SK-N-SH (cell line): ENCODE results near the gene EEF1G. TPM values are rescaled to one million over a fixed set of nuclear protein-coding genes. Genes with fewer than 3 reads are reported as not detected.

Source experiments
- CTCF ChIA-PET: fragments of 300-600, 350-600 bp; formaldehyde crosslinking; extraction: SDS; loops from one replicate; lab custom pipeline; 2021; lab: Yijun Ruan, JAX
- POLR2A ChIA-PET: fragments of 350-600 bp; sonication (Branson Sonifier 250); formaldehyde crosslinking; extraction: SDS; loops from one replicate; lab custom pipeline; 2020; ENCODE audit warnings: antibody characterized with exemption, inconsistent platforms; lab: Yijun Ruan, JAX
- DNase-seq: peaks from one replicate; pipeline ENCODE4 v3.0.0; 2012
- H2AFZ ChIP-seq: fragments of 200-600 bp; sonication (generic); 2 replicates; pipeline ENCODE4 v1.8.1; 2016; ENCODE audit warnings: antibody characterized with exemption, mild to moderate bottlenecking, low read depth
- H3F3A ChIP-seq: fragments of 200-600 bp; sonication (generic); replicated peaks from 2 replicates; pipeline ENCODE3; 2016; ENCODE audit warnings: antibody characterized with exemption, mild to moderate bottlenecking; ENCODE audit not compliant: insufficient read depth
- H3K27ac ChIP-seq, 2 experiments: fragments of 200-500 bp in 1 of 2; fragments of 200-600 bp in 1 of 2; sonication (Bioruptor generic) in 1 of 2; sonication (generic), shearing (Covaris generic) in 1 of 2; 2 replicates each; pipeline versions ENCODE4 v1.5.1 to v1.6.1; 2014 to 2016; ENCODE audit warnings: low read depth in 2 of 2, inconsistent platforms in 1 of 2, low read length in 1 of 2, mild to moderate bottlenecking in 1 of 2, mixed read lengths in 1 of 2
- H3K27me3 ChIP-seq: fragments of 200-600 bp; sonication (generic), shearing (Covaris generic); 2 replicates; pipeline ENCODE4 v1.6.1; 2016; ENCODE audit warnings: mixed run types; ENCODE audit not compliant: insufficient read depth
- H3K36me3 ChIP-seq, 2 experiments: fragments of 200-500 bp in 1 of 2; fragments of 200-600 bp in 1 of 2; sonication (Bioruptor generic) in 1 of 2; sonication (generic) in 1 of 2; replicated peaks in 1 of 2; 2 replicates each; pipeline versions ENCODE3 to v1.5.1; 2014 to 2016; ENCODE audit warnings: low read length in 1 of 2, mild to moderate bottlenecking in 1 of 2; ENCODE audit not compliant: insufficient read depth in 2 of 2, control insufficient read depth in 1 of 2
- H3K4me1 ChIP-seq, 2 experiments: fragments of 200-500 bp in 1 of 2; fragments of 200-600 bp in 1 of 2; sonication (Bioruptor generic) in 1 of 2; sonication (generic), shearing (Covaris generic) in 1 of 2; 2 replicates each; pipeline versions ENCODE4 v1.5.1 to v1.6.1; 2014 to 2016; ENCODE audit warnings: low read depth in 1 of 2, low read length in 1 of 2, mixed run types in 1 of 2; ENCODE audit not compliant: insufficient read depth in 2 of 2, control insufficient read depth in 1 of 2
- H3K4me2 ChIP-seq: fragments of 200-600 bp; sonication (generic), shearing (Covaris generic); 2 replicates; pipeline ENCODE4 v1.6.1; 2017; ENCODE audit warnings: mixed run types
- H3K4me3 ChIP-seq, 2 experiments: fragments of 200-500 bp in 1 of 2; fragments of 200-600 bp in 1 of 2; sonication (Bioruptor generic) in 1 of 2; sonication (generic), shearing (Covaris generic) in 1 of 2; 2 replicates each; pipeline versions ENCODE4 v1.5.1 to v1.8.1; 2014 to 2016; ENCODE audit warnings: low read depth in 2 of 2, inconsistent platforms in 1 of 2, low read length in 1 of 2, mild to moderate bottlenecking in 1 of 2, mixed read lengths in 1 of 2, moderate library complexity in 1 of 2
- H3K79me2 ChIP-seq: fragments of 200-600 bp; sonication (generic); 2 replicates; pipeline ENCODE4 v1.8.1; 2017; ENCODE audit warnings: mild to moderate bottlenecking; ENCODE audit not compliant: insufficient read depth
- H3K9ac ChIP-seq: fragments of 200-600 bp; sonication (generic); 2 replicates; pipeline ENCODE4 v1.6.1; 2017; ENCODE audit warnings: mixed run types
- H3K9me2 ChIP-seq: fragments of 200-600 bp; sonication (generic); 2 replicates; pipeline ENCODE4 v1.6.1; 2017; ENCODE audit warnings: mixed run types
- H3K9me3 ChIP-seq: fragments of 200-600 bp; sonication (generic); 2 replicates; pipeline ENCODE4 v1.6.1; 2017; ENCODE audit warnings: mixed run types, mild to moderate bottlenecking, moderate library complexity
- H4K20me1 ChIP-seq: fragments of 200-600 bp; sonication (generic); 2 replicates; pipeline ENCODE4 v1.6.1; 2017; ENCODE audit warnings: mild to moderate bottlenecking, mixed run types; ENCODE audit not compliant: insufficient read depth
- CHD2 ChIP-seq: fragments of 150-350 bp; IDR thresholded peaks from 2 replicates; pipeline ENCODE4 v1.6.1; 2018; ENCODE audit warnings: low read length; ENCODE audit not compliant: partially characterized antibody
- ELF1 ChIP-seq: IDR thresholded peaks from 2 replicates; pipeline ENCODE4 v1.4.0; 2012
- EP300 ChIP-seq, 2 experiments: IDR thresholded peaks; 2 replicates each; pipeline versions ENCODE4 v1.4.0 to v1.6.1; 2012; ENCODE audit warnings: borderline replicate concordance in 1 of 2, low read depth in 1 of 2, low read length in 1 of 2
- FOSL2 ChIP-seq: IDR thresholded peaks from 2 replicates; pipeline ENCODE4 v1.4.0; 2012; ENCODE audit warnings: low read depth, mild to moderate bottlenecking, moderate library complexity, borderline replicate concordance
- FOXJ3 ChIP-seq: sonication (generic); formaldehyde crosslinking; IDR thresholded peaks from 2 replicates; pipeline ENCODE4 v1.5.1; 2020; ENCODE audit warnings: mild to moderate bottlenecking, missing genetic modification reagents
- GABPA ChIP-seq: IDR thresholded peaks from 2 replicates; pipeline ENCODE4 v1.4.0; 2012; ENCODE audit warnings: low read depth, mild to moderate bottlenecking
- GATA2 ChIP-seq: sonication (generic); formaldehyde crosslinking; IDR thresholded peaks from 2 replicates; pipeline ENCODE4 v1.5.0; 2020; ENCODE audit warnings: mild to moderate bottlenecking, missing genetic modification reagents
- JUND ChIP-seq: IDR thresholded peaks from 2 replicates; pipeline ENCODE4 v1.4.0; 2012
- MXI1 ChIP-seq: IDR thresholded peaks from 2 replicates; pipeline ENCODE4 v1.6.1; 2012; ENCODE audit warnings: mild to moderate bottlenecking, low read depth, low read length, improper control_type of control experiment
- NRF1 ChIP-seq: IDR thresholded peaks from 2 replicates; pipeline ENCODE4 v1.6.1; 2012; ENCODE audit warnings: low read depth, mild to moderate bottlenecking, low read length
- PBX3 ChIP-seq: IDR thresholded peaks from 2 replicates; pipeline ENCODE4; 2012
- POLR2AphosphoS5 ChIP-seq: IDR thresholded peaks from 2 replicates; pipeline ENCODE4 v1.6.1; 2012; ENCODE audit warnings: low read depth, low read length
- RXRA ChIP-seq: IDR thresholded peaks from 2 replicates; pipeline ENCODE4 v1.4.0; 2012; ENCODE audit warnings: low read depth, mild to moderate bottlenecking, borderline replicate concordance
- SIN3A ChIP-seq: IDR thresholded peaks from 2 replicates; pipeline ENCODE4 v1.6.1; 2012; ENCODE audit warnings: low read depth, mild to moderate bottlenecking, low read length, moderate library complexity, borderline replicate concordance
- SMC3 ChIP-seq: IDR thresholded peaks from 2 replicates; pipeline ENCODE4 v1.6.1; 2012; ENCODE audit warnings: low read depth, low read length, improper control_type of control experiment
- TAF1 ChIP-seq: IDR thresholded peaks from 2 replicates; pipeline ENCODE4 v1.6.1; 2012; ENCODE audit warnings: low read depth, mild to moderate bottlenecking, low read length, moderate library complexity, borderline replicate concordance
- TCF12 ChIP-seq: IDR thresholded peaks from 2 replicates; pipeline ENCODE4 v1.4.0; 2012
- WGBS: methylation state at CpG from one replicate; pipeline ENCODE4 v1.1.6; 2017; ENCODE audit warnings: low lambda C conversion rate; 5-methylcytosine and 5-hydroxymethylcytosine counted together
- polyA plus RNA-seq, 3 experiments: library from polyadenylated mRNA; depleted of rRNA; stranded (reverse); fragments of >200 nt; gene quantifications; 2 replicates each; pipeline ENCODE4 v1.2.3, GENCODE V29; 2012
- TF ChIP-seq, protein P1 (sequence below): fragments of 150-350 bp; IDR thresholded peaks from 2 replicates; pipeline ENCODE4 v1.6.1; 2016; ENCODE audit warnings: mild to moderate bottlenecking, low read depth, low read length
- TF ChIP-seq, protein P2 (sequence below): IDR thresholded peaks from 2 replicates; pipeline ENCODE4 v1.4.0; 2012; ENCODE audit warnings: low read depth
- TF ChIP-seq, protein P3 (sequence below): fragments of 150-350 bp; IDR thresholded peaks from 2 replicates; pipeline ENCODE4 v1.6.1; 2017; ENCODE audit warnings: antibody characterized with exemption, low read length, low read depth, borderline replicate concordance

EEF1G gene
- polyA plus RNA-seq, 1 of the 3 experiments (the other 2 are of a cell fraction): 1,853 TPM

DNA sequence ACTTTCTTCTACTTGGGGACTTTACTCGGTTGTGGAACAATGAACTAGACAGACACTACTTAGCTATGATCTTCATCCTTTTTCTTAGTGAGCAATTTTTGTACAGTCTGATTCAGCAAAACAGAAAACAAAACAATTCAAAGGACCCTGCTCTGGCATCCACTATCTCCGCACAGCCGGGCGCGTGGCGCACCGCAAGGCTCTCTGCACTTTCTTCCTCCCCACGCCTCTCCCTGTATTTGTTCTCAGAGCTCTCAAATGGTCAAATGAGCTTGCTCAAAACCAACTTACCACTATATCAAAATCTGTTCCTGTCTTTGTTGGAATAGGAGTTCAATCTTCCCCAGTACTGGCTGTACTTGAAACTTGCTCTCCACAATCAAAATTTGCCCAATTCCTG, 7.4 kb downstream of the EEF1G start:
- H3K9me2 ChIP-seq: no peaks in the 10 kb centered on the region
- H3K9ac ChIP-seq: no peak overlapping the region
- H3F3A ChIP-seq: peaks cover 65% of the 10 kb centered on the region
- peaks cover 3 to 4% of the 10 kb centered on the region in 2 experiments; a peak in 2 of 4 replicates for H3K4me1 ChIP-seq
- no peaks in the 10 kb centered on the region for H3K9me3 ChIP-seq
- H3K27me3 ChIP-seq: no peaks in the 10 kb centered on the region
- TF ChIP-seq, protein P1, sequence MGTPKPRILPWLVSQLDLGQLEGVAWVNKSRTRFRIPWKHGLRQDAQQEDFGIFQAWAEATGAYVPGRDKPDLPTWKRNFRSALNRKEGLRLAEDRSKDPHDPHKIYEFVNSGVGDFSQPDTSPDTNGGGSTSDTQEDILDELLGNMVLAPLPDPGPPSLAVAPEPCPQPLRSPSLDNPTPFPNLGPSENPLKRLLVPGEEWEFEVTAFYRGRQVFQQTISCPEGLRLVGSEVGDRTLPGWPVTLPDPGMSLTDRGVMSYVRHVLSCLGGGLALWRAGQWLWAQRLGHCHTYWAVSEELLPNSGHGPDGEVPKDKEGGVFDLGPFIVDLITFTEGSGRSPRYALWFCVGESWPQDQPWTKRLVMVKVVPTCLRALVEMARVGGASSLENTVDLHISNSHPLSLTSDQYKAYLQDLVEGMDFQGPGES: no peak
- TF ChIP-seq RXRA: no peak
- TF ChIP-seq GABPA: no peak
- no peak for TF ChIP-seq TCF12
- no peak for TF ChIP-seq GATA2
- no peak for TF ChIP-seq JUND
- TF ChIP-seq ELF1: no peak
- TF ChIP-seq SIN3A: no peak
- TF ChIP-seq, protein P2, sequence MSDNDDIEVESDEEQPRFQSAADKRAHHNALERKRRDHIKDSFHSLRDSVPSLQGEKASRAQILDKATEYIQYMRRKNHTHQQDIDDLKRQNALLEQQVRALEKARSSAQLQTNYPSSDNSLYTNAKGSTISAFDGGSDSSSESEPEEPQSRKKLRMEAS: no peak
- no peak for TF ChIP-seq FOXJ3
- TF ChIP-seq, protein P3, sequence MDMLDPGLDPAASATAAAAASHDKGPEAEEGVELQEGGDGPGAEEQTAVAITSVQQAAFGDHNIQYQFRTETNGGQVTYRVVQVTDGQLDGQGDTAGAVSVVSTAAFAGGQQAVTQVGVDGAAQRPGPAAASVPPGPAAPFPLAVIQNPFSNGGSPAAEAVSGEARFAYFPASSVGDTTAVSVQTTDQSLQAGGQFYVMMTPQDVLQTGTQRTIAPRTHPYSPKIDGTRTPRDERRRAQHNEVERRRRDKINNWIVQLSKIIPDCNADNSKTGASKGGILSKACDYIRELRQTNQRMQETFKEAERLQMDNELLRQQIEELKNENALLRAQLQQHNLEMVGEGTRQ: no peak
- TF ChIP-seq FOSL2: no peak
- TF ChIP-seq SMC3: no peak
- TF ChIP-seq NRF1: no peak
- TF ChIP-seq EP300 (IDR thresholded peaks at IDR 0.05; ENCODE audit: borderline replicate concordance in 1 of 2, low read depth in 1 of 2, low read length in 1 of 2): no peak
- no peak overlapping the region for H3K4me2 ChIP-seq
- H2AFZ ChIP-seq: no peak overlapping the region
- peaks cover 63 to 71% of the 10 kb centered on the region in 2 experiments for H3K36me3 ChIP-seq
- H4K20me1 ChIP-seq: peaks cover 57% of the 10 kb centered on the region
- H3K79me2 ChIP-seq: peaks cover 87% of the 10 kb centered on the region
- DNase-seq: no peak
- H3K27ac ChIP-seq: peak overlapping the region in 1 of 2 experiments; percentile 15; a peak in 2 of 4 replicates
- ChIA-PET CTCF (interaction anchor here (1.2 to 3.5 kb wide), 4 partner anchors 23 to 185 kb away, joined by 3 to 14 read pairs (median 6); no protein-coding TSS in a partner anchor), POLR2A (interaction anchor here (1.1 to 1.6 kb wide), 2 partner anchors 8 to 117 kb away, joined by 4 to 5 read pairs; partner anchors contain the start of gene EEF1G)
- no peak overlapping the region for H3K4me3 ChIP-seq
- 97% methylated on average over 8 of the region's 8 CpGs for WGBS

DNA sequence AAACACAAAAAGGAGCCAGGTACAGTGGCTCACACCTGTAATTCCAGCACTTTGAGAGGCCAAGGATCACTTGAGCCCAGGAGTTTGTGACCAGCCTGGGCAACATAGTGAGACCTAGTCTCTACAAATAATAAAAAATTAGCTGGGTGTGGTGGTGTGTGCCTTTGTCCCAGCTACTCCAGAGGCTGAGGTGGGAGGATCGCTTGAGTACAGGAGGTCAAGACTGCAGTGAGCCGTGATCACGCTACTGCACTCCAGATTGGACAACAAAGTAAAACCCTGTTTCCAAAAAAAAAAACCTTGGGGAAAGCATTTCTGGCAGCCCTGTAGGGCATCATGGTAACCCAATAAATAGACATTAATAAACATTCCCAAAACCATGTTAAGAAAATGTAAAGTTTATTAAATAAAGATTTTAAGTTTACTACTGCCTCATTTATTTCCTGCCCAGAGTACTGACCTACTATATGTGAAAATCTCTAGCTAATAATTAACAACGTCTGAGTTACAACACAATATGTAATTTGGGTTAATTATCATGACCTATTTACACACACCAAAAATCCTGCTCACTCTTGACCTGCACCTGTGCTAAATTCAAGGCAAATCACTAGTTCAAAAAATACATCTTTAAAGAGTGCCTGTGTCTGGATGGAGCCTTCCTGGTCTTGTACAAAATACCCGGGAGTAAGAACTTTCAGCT, 8.4 kb downstream of the EEF1G start:
- H3K4me2 ChIP-seq: no peak overlapping the region
- peaks cover 78% of the 10 kb centered on the region for H3K79me2 ChIP-seq
- H3K9ac ChIP-seq: no peak overlapping the region
- H3K9me2 ChIP-seq: no peaks in the 10 kb centered on the region
- peaks cover 2 to 8% of the 10 kb centered on the region in 2 experiments; a peak in 2 of 4 replicates for H3K4me1 ChIP-seq
- no peaks in the 10 kb centered on the region for H3K27me3 ChIP-seq
- H3K9me3 ChIP-seq: no peaks in the 10 kb centered on the region
- H3F3A ChIP-seq: peaks cover 73% of the 10 kb centered on the region
- H2AFZ ChIP-seq: no peak overlapping the region
- no peak overlapping the region for H3K4me3 ChIP-seq
- WGBS: 86% methylated on average over 5 of the region's 5 CpGs
- H4K20me1 ChIP-seq: peaks cover 55% of the 10 kb centered on the region
- peak overlapping the region in 1 of 2 experiments; percentile 15; a peak in 1 of 4 replicates for H3K27ac ChIP-seq
- POLR2A ChIA-PET: interaction anchor here (1.1 to 1.6 kb wide), 2 partner anchors 9 to 116 kb away, joined by 4 to 5 read pairs; partner anchors contain the start of gene EEF1G
- peaks cover 54 to 66% of the 10 kb centered on the region in 2 experiments for H3K36me3 ChIP-seq
- DNase-seq: no peak
- CTCF ChIA-PET: interaction anchor here (1.2 to 3.5 kb wide), 4 partner anchors 7 to 184 kb away, joined by 3 to 14 read pairs (median 6); no protein-coding TSS in a partner anchor
- TF ChIP-seq SMC3 (no peak), TCF12 (no peak), RXRA (no peak), MXI1 (no peak), POLR2AphosphoS5 (no peak), NRF1 (no peak), CHD2 (no peak), PBX3 (no peak), TAF1 (no peak), GATA2 (no peak)
- TF ChIP-seq, protein P3: no peak
